K562 (cell line): ENCODE data around the gene DCAF4. TPM values are rescaled to one million over a fixed set of nuclear protein-coding genes. Genes with fewer than 3 reads are reported as not detected.
A peak's percentile ranks its signal among the peaks of the same experiment; 100 is the strongest.

ENCODE experiments used
- ATAC-seq: fragments of 200-7000 bp; cut with Tn5 transposase; 3 replicates; pipeline ENCODE4 v1.9.1; 2020; ENCODE audit warnings: moderate library complexity
- BruUV-seq: library from RNA; stranded (reverse); fragments of 400-500 nt; replicated peaks from 2 replicates; lab custom pipeline; 2021; lab: Mats Ljungman, UMichigan
- CTCF ChIA-PET: fragments of 300-600 bp; formaldehyde crosslinking; extraction: SDS; loops from one replicate; lab custom pipeline; 2021; ENCODE audit warnings: low intra/inter-chr PET ratio; lab: Yijun Ruan, JAX
- POLR2A ChIA-PET: fragments of 300-600, 350-650 bp; sonication (Branson Sonifier 250); formaldehyde crosslinking; extraction: SDS; loops from one replicate; lab custom pipeline; 2021; ENCODE audit warnings: antibody characterized with exemption, inconsistent platforms; lab: Yijun Ruan, JAX
- DNase-seq, 4 experiments: peaks; one replicate each; pipeline versions ENCODE4 v3.0.0 to v3.0.0-alpha.2; 2011 to 2018; ENCODE audit warnings: low spot score in 3 of 4, mixed read lengths in 3 of 4; ENCODE audit errors: extremely low read depth in 1 of 4
- FAIRE-seq: peaks from 2 replicates; lab custom pipeline; 2011; peaks lifted over from hg19 to GRCh38; lab: Jason Lieb, UNC
- H2AFZ ChIP-seq: 2 replicates; pipeline ENCODE4 v1.6.0; 2011; ENCODE audit warnings: low read depth, low read length, control low read depth, inconsistent platforms
- H3K27ac ChIP-seq: fragments of 200-600 bp; 3 replicates; pipeline ENCODE4 v1.8.0; 2011; ENCODE audit warnings: low read depth, mild to moderate bottlenecking, control low read depth, inconsistent platforms, low read length, moderate library complexity, mixed read lengths; ENCODE audit errors: extremely low read depth
- H3K27me3 ChIP-seq, 2 experiments: fragments of 300-600 bp in 1 of 2; 2 replicates in 1 of 2; 3 replicates in 1 of 2; pipeline versions ENCODE4 v1.6.0 to v1.8.0; 2011; ENCODE audit warnings: inconsistent platforms in 2 of 2, low read length in 2 of 2, mild to moderate bottlenecking in 1 of 2, mixed read lengths in 1 of 2, moderate library complexity in 1 of 2; ENCODE audit not compliant: control insufficient read depth in 2 of 2, insufficient read depth in 2 of 2
- H3K36me3 ChIP-seq: fragments of 300-600 bp; 3 replicates; pipeline ENCODE4 v1.8.0; 2011; ENCODE audit warnings: mild to moderate bottlenecking, low read length, inconsistent platforms; ENCODE audit not compliant: control insufficient read depth, insufficient read depth
- H3K4me1 ChIP-seq, 2 experiments: fragments of 200-600 bp in 1 of 2; replicated peaks in 1 of 2; 2 replicates in 1 of 2; 3 replicates in 1 of 2; pipeline versions ENCODE4 v1.5.1 to v1.8.0; 2011; ENCODE audit warnings: inconsistent platforms in 2 of 2, low read length in 2 of 2, mild to moderate bottlenecking in 1 of 2, mixed read lengths in 1 of 2, moderate library complexity in 1 of 2; ENCODE audit not compliant: control insufficient read depth in 2 of 2, insufficient read depth in 2 of 2
- H3K4me2 ChIP-seq: 2 replicates; pipeline ENCODE4 v1.6.1; 2011; ENCODE audit warnings: low read length, control low read depth, inconsistent platforms, mixed read lengths; ENCODE audit not compliant: insufficient read depth
- H3K4me3 ChIP-seq: fragments of 200-600 bp; sonication (generic), shearing (Covaris generic); 2 replicates; pipeline ENCODE4 v1.5.1; 2016; ENCODE audit warnings: control low read depth, inconsistent platforms
- H3K79me2 ChIP-seq: fragments of 200-600 bp; 3 replicates; pipeline ENCODE4 v1.8.0; 2011; ENCODE audit warnings: low read length, inconsistent platforms; ENCODE audit not compliant: control insufficient read depth, insufficient read depth
- H3K9ac ChIP-seq, 2 experiments: 2 replicates each; pipeline versions ENCODE4 v1.6.0 to v1.6.1; 2011; ENCODE audit warnings: low read depth in 2 of 2, low read length in 2 of 2, control low read depth in 1 of 2, inconsistent platforms in 1 of 2, mild to moderate bottlenecking in 1 of 2, mixed read lengths in 1 of 2; ENCODE audit not compliant: insufficient read depth in 1 of 2
- H3K9me1 ChIP-seq: one replicate; pipeline ENCODE4 v1.6.0; 2011; ENCODE audit warnings: inconsistent platforms, mild to moderate bottlenecking, low read length, moderate library complexity; ENCODE audit not compliant: control insufficient read depth, insufficient read depth
- H3K9me3 ChIP-seq: replicated peaks from 2 replicates; pipeline ENCODE4 v1.5.1; 2011; ENCODE audit warnings: low read depth, low read length, inconsistent platforms; ENCODE audit not compliant: control insufficient read depth, insufficient read depth
- H4K20me1 ChIP-seq: replicated peaks from 2 replicates; pipeline ENCODE4 v1.6.1; 2011; ENCODE audit warnings: low read length, inconsistent platforms, mixed read lengths; ENCODE audit not compliant: control insufficient read depth, insufficient read depth
- CBX1 ChIP-seq: sonication (generic); IDR thresholded peaks from 2 replicates; pipeline ENCODE4 v1.6.1; 2016; ENCODE audit warnings: antibody characterized with exemption, low read depth, mild to moderate bottlenecking
- DPF2 ChIP-seq: fragments of 450-650 bp; IDR thresholded peaks from 2 replicates; pipeline ENCODE4 v1.6.1; 2016
- ETS2 ChIP-seq: IDR thresholded peaks from 2 replicates; pipeline ENCODE4 v1.6.1; 2016; ENCODE audit warnings: borderline replicate concordance, missing genetic modification characterization, mild to moderate bottlenecking, moderate library complexity, missing compliant biosample characterization; ENCODE audit not compliant: poor library complexity, severe bottlenecking
- MTA2 ChIP-seq: fragments of 450-650 bp; IDR thresholded peaks from 2 replicates; pipeline ENCODE4 v1.6.1; 2016; ENCODE audit warnings: low read depth
- NCOA2 ChIP-seq, 2 experiments: fragments of 450-650 bp; IDR thresholded peaks; 2 replicates each; pipeline ENCODE4 v1.6.1; 2018; ENCODE audit warnings: mild to moderate bottlenecking in 2 of 2, moderate library complexity in 1 of 2; ENCODE audit not compliant: partially characterized antibody in 2 of 2
- NFE2L1 ChIP-seq: fragments of 450-650 bp; IDR thresholded peaks from 2 replicates; pipeline ENCODE4 v1.6.1; 2016; ENCODE audit warnings: missing genetic modification characterization, low read depth, mild to moderate bottlenecking, missing compliant biosample characterization, moderate library complexity, borderline replicate concordance
- PREB ChIP-seq: sonication (generic); formaldehyde crosslinking; IDR thresholded peaks from 2 replicates; pipeline ENCODE4 v1.8.1; 2023; ENCODE audit warnings: mild to moderate bottlenecking, missing genetic modification reagents
- RB1 ChIP-seq: fragments of 450-650 bp; IDR thresholded peaks from 2 replicates; pipeline ENCODE4 v1.6.1; 2017; ENCODE audit warnings: low read depth, mild to moderate bottlenecking
- SIN3A ChIP-seq, 2 experiments: fragments of 150-350 bp in 1 of 2; IDR thresholded peaks; 2 replicates each; pipeline ENCODE4 v1.6.1; 2011 to 2016; ENCODE audit warnings: borderline replicate concordance in 2 of 2, low read depth in 2 of 2, low read length in 2 of 2, mild to moderate bottlenecking in 2 of 2, moderate library complexity in 2 of 2; ENCODE audit not compliant: control insufficient read depth in 1 of 2
- USF1 ChIP-seq: sonication (generic); formaldehyde crosslinking; IDR thresholded peaks from 2 replicates; pipeline ENCODE4 v1.9.0; 2022; ENCODE audit warnings: mild to moderate bottlenecking, missing genetic modification reagents
- ZBTB8A ChIP-seq: fragments of 450-650 bp; IDR thresholded peaks from 2 replicates; pipeline ENCODE4 v1.6.1; 2018; ENCODE audit warnings: mild to moderate bottlenecking, moderate library complexity; ENCODE audit not compliant: partially characterized antibody
- ZBTB9 ChIP-seq: fragments of 450-650 bp; formaldehyde crosslinking; IDR thresholded peaks from 2 replicates; pipeline ENCODE4 v1.4.0; 2020; ENCODE audit warnings: mild to moderate bottlenecking, moderate library complexity
- ZNF124 ChIP-seq: sonication (generic); formaldehyde crosslinking; IDR thresholded peaks from 2 replicates; pipeline ENCODE4 v1.8.1; 2022; ENCODE audit warnings: missing genetic modification reagents
- ZNF165 ChIP-seq: fragments of 250-450 bp; sonication (Bioruptor Pico); IDR thresholded peaks from 2 replicates; pipeline ENCODE4 v1.4.0; 2020; ENCODE audit warnings: borderline replicate concordance
- ZNF696 ChIP-seq: fragments of 250-450 bp; sonication (Bioruptor Pico); conservative IDR thresholded peaks from 2 replicates; pipeline ENCODE4 v1.4.0; 2020; ENCODE audit warnings: mild to moderate bottlenecking, moderate library complexity
- ZNF717 ChIP-seq: fragments of 250-450 bp; sonication (Bioruptor Pico); IDR thresholded peaks from 2 replicates; pipeline ENCODE4 v1.5.0; 2021
- WGBS: fragments of 100-300 bp; shearing (Covaris generic); methylation state at CpG from one replicate; pipeline ENCODE4 v1.1.6; 2016; ENCODE audit warnings: low coverage, mixed read lengths; ENCODE audit not compliant: insufficient coverage; ENCODE audit errors: missing lambda C conversion rate; 5-methylcytosine and 5-hydroxymethylcytosine counted together
- in situ Hi-C: fragments of 300-500 bp; cut with MboI; formaldehyde crosslinking; loops from 4 replicates; pipeline ENCODE4 v1.15.0; 2018; ENCODE audit warnings: inconsistent platforms, mixed read lengths
- intact Hi-C: fragments of 100-400 bp; cut with micrococcal nuclease; formaldehyde crosslinking; loops from 2 replicates; pipeline ENCODE4 v1.14.2; 2022
- polyA plus RNA-seq, 8 experiments: library from polyadenylated mRNA; depleted of rRNA in 4 of 8; stranded (reverse) in 5 of 8; unstranded in 3 of 8; fragments of >200 nt; fragmentation: Nextera tagmentation in 2 of 8; fragmentation: Illumina TruSeq in 1 of 8; extraction: Ambion mirVana in 2 of 8; extraction: Trizol in 1 of 8; gene quantifications; 2 replicates each; pipeline versions ENCODE4 v1.2.1 to v1.2.3, GENCODE V29; 2011 to 2014; ENCODE audit warnings: inconsistent platforms in 1 of 8, missing spikeins in 1 of 8
- total RNA-seq, 7 experiments: library from RNA; depleted of rRNA in 6 of 7; stranded (reverse); fragments of >200 nt in 6 of 7; fragmentation: Illumina TruSeq in 2 of 7; extraction: Trizol in 2 of 7; gene quantifications; 2 replicates each; pipeline versions ENCODE4 v1.2.1 to v1.2.3, GENCODE V29; 2011 to 2021; ENCODE audit warnings: low replicate concordance in 1 of 7
- TF ChIP-seq, protein P1 (sequence below): fragments of 450-650 bp; formaldehyde crosslinking; IDR thresholded peaks from 2 replicates; pipeline ENCODE4 v1.4.0; 2020; ENCODE audit warnings: mild to moderate bottlenecking, moderate library complexity

DCAF4 gene
- total and polyA plus RNA-seq, 9 of the 15 experiments (the other 6 are each of a cell fraction or from before 2014, with no cell fraction given): 2.7 to 49.2 (median 22.9) TPM

GRCh38 chr14:72894623-72895378, 31.5 kb upstream of the DCAF4 start:
- Histone ChIP-seq H3K9me3 (no peaks in the 10 kb centered on the region), H3K27ac (peak overlapping the region; percentile 53), H3K4me1 (peaks cover 6 to 18% of the 10 kb centered on the region in 2 experiments; a peak in 4 of 5 replicates), H3K9me1 (no peaks in the 10 kb centered on the region), H2AFZ (peak overlapping the region; percentile 93), H3K79me2 (no peaks in the 10 kb centered on the region), H3K4me3 (peak overlapping the region; percentile 52), H3K36me3 (no peaks in the 10 kb centered on the region), H4K20me1 (no peaks in the 10 kb centered on the region), H3K27me3 (peaks cover 0 to 9% of the 10 kb centered on the region in 2 experiments; a peak in 3 of 5 replicates), H3K4me2 (peak overlapping the region; percentile 82), H3K9ac (peak overlapping the region; percentile 58 to 91)
- ATAC-seq (peak; percentile 74), FAIRE-seq (peak; percentile 76), DNase-seq (peak; percentile 30 to 64 (median 36))
- no TSS peak for BruUV-seq
- CTCF ChIA-PET: no interaction called here
- WGBS: 2% methylated on average over 23 of the region's 25 CpGs
- POLR2A ChIA-PET: interaction anchor here (0.6 to 2.4 kb wide), 7 partner anchors 8 to 174 kb away, joined by 3 to 9 read pairs (median 3); no protein-coding TSS in a partner anchor
- intact Hi-C loops: loop anchor here (5.0 kb wide), 1 partner anchor 68 kb away; no protein-coding TSS in a partner anchor
- in situ Hi-C loops: no loop called here
- TF ChIP-seq DPF2 (peak; percentile 52; the same call in 1 of the 2 replicates), ETS2 (no peak), ZNF717 (no peak), USF1 (no peak), ZBTB8A (no peak), ZBTB9 (CRISPR knock-in tag) (no peak), CBX1 (no peak), MTA2 (no peak), NCOA2 (IDR thresholded peaks at IDR 0.05; ENCODE audit: partially characterized antibody in 2 of 2) (no peak), SIN3A (IDR thresholded peaks at IDR 0.05; ENCODE audit: borderline replicate concordance in 2 of 2, control insufficient read depth in 1 of 2, low read depth in 2 of 2, low read length in 2 of 2) (no peak), ZNF124 (CRISPR knock-in tag) (no peak), PREB (CRISPR knock-in tag) (no peak), RB1 (0 out of 2 replicates have a peak, but pooled peaks have one; percentile 39), NFE2L1 (tag) (no peak), ZNF165 (no peak), ZNF696 (CRISPR knock-in tag) (no peak)
- TF ChIP-seq, protein P1, sequence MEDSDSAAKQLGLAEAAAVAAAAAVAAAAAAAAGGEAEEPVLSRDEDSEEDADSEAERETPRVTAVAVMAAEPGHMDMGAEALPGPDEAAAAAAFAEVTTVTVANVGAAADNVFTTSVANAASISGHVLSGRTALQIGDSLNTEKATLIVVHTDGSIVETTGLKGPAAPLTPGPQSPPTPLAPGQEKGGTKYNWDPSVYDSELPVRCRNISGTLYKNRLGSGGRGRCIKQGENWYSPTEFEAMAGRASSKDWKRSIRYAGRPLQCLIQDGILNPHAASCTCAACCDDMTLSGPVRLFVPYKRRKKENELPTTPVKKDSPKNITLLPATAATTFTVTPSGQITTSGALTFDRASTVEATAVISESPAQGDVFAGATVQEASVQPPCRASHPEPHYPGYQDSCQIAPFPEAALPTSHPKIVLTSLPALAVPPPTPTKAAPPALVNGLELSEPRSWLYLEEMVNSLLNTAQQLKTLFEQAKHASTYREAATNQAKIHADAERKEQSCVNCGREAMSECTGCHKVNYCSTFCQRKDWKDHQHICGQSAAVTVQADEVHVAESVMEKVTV (CRISPR knock-in tag): no peak
